GM13976 (cell line): Measurements from ENCODE around the gene MAP3K4.
A peak's percentile ranks its signal among the peaks of the same experiment; 100 is the strongest.
"Not testable (repeated sequence)": the region's sequence is repeated elsewhere in the genome, so short reads cannot be mapped to it uniquely, and the experiment has no call there.

Source experiments
- DNase-seq: peaks from one replicate; pipeline ENCODE4 v3.0.0; 2012; ENCODE audit warnings: low spot score
- in situ Hi-C: fragments of 300-500 bp; cut with MboI; formaldehyde crosslinking; loops from one replicate; pipeline ENCODE4 v1.12.0; 2022; ENCODE audit warnings: low sequenced_read_pairs, mixed read lengths, inconsistent platforms; ENCODE audit not compliant: unreplicated experiment
- TF ChIP-seq, protein P1 (sequence below): IDR thresholded peaks from 2 replicates; pipeline ENCODE4 v1.5.1; 2012; ENCODE audit warnings: borderline replicate concordance, mild to moderate bottlenecking; ENCODE audit not compliant: insufficient read depth; ENCODE audit errors: extremely low read depth, missing control alignments, control extremely low read depth

Gene MAP3K4

GRCh38 chr6:160971171-160971570 is 20.4 kb upstream of the MAP3K4 start:
- in situ Hi-C loops: no loop called here
- TF ChIP-seq, protein P1, sequence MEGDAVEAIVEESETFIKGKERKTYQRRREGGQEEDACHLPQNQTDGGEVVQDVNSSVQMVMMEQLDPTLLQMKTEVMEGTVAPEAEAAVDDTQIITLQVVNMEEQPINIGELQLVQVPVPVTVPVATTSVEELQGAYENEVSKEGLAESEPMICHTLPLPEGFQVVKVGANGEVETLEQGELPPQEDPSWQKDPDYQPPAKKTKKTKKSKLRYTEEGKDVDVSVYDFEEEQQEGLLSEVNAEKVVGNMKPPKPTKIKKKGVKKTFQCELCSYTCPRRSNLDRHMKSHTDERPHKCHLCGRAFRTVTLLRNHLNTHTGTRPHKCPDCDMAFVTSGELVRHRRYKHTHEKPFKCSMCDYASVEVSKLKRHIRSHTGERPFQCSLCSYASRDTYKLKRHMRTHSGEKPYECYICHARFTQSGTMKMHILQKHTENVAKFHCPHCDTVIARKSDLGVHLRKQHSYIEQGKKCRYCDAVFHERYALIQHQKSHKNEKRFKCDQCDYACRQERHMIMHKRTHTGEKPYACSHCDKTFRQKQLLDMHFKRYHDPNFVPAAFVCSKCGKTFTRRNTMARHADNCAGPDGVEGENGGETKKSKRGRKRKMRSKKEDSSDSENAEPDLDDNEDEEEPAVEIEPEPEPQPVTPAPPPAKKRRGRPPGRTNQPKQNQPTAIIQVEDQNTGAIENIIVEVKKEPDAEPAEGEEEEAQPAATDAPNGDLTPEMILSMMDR: no peak
- no peak for DNase-seq

- DNase-seq: no peak
- in situ Hi-C loops: no loop called here
- TF ChIP-seq, protein P1: no peak
These were observed 19.5 kb upstream of the MAP3K4 start for GRCh38 chr6:160972111-160972510.

DNA sequence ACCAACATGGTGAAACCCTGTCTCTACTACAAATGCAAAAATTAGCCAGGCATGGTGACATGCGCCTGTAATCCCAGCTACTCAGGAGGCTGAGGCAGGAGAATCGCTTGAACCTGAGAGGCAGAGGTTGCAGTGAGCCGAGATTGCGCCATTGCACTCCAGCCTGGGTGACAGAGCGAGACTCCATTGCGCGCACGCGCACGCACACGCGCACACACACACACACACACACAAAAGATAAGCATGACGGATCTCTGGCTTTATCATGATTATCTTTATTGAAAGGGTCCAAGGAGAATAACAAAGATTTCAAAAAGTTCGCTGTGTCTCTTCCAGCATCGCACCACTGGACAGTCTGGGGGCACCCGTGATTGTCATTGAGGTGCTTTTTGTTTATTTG is 19.0 kb upstream of the MAP3K4 start:
- in situ Hi-C loops: not testable (repeated sequence)

GRCh38 chr6:160973311-160974250 is 18.0 kb upstream of the MAP3K4 start:
- no peak for DNase-seq
- in situ Hi-C loops: no loop called here
- TF ChIP-seq, protein P1: no peak

More for the DNA sequence above, 19.0 kb upstream of the MAP3K4 start:
- not testable (repeated sequence) for DNase-seq

- in situ Hi-C loops: no loop called here
- TF ChIP-seq, protein P1: peak; percentile 5
- DNase-seq: no peak
These were observed 17.2 kb upstream of the MAP3K4 start for GRCh38 chr6:160974304-160974771.

- in situ Hi-C loops: no loop called here
- TF ChIP-seq, protein P1: no peak
- DNase-seq: no peak
These were observed 16.4 kb upstream of the MAP3K4 start for GRCh38 chr6:160975162-160975561.

DNA sequence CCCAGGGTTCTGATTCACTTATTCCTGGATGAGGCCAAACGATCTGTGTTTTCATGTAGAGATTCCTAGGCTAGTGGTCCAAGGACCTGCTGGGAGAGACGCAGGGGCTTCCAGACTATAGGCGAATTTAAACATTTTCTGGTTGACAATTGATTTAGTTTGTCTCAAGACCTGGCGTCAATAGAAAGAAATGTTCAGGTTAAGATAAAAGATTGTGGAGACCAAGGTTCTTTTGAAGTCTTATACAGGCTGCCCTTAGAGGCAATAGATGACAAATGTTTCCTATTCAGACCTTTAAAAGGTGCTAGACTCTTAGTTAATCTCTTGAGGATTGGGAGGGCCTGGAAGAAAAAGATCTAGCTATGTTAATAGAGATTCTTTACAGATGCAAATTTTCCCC is 15.6 kb upstream of the MAP3K4 start:
- DNase-seq, in situ Hi-C loops: not testable (repeated sequence)
